Panc1 (cell line): ENCODE data around the gene INTS6. TPM values are rescaled to one million over a fixed set of nuclear protein-coding genes. Genes with fewer than 3 reads are reported as not detected.

Source experiments
- ATAC-seq: fragments of 200-7000 bp; cut with Tn5 transposase; 2 replicates; pipeline ENCODE4 v1.9.1; 2020; ENCODE audit warnings: mild to moderate bottlenecking, moderate library complexity
- BruUV-seq: library from RNA; stranded (reverse); fragments of 400-500 nt; replicated peaks from 2 replicates; lab custom pipeline; 2021; lab: Mats Ljungman, UMichigan
- CTCF ChIA-PET: fragments of 300-600 bp; sonication (Branson Sonifier 250); formaldehyde crosslinking; loops from one replicate; lab custom pipeline; 2022; ENCODE audit warnings: antibody characterized with exemption; lab: Charles Lee
- POLR2A ChIA-PET: fragments of 300-600 bp; sonication (Branson Sonifier 250); formaldehyde crosslinking; loops from one replicate; lab custom pipeline; 2022; ENCODE audit warnings: antibody characterized with exemption; lab: Charles Lee
- DNase-seq: peaks from one replicate; pipeline ENCODE4 v3.0.0-alpha.2; 2010; ENCODE audit warnings: low read depth, low spot score
- H3K27ac ChIP-seq: 2 replicates; pipeline ENCODE4 v1.5.1; 2011; ENCODE audit warnings: mild to moderate bottlenecking, low read length, inconsistent platforms
- H3K27me3 ChIP-seq: fragments of 200-500 bp; sonication (Bioruptor generic); 2 replicates; pipeline ENCODE4 v1.6.0; 2014; ENCODE audit warnings: low read length, inconsistent platforms; ENCODE audit not compliant: control insufficient read depth, insufficient read depth
- H3K36me3 ChIP-seq: fragments of 200-500 bp; sonication (Bioruptor generic); 2 replicates; pipeline ENCODE4 v1.5.1; 2014; ENCODE audit warnings: inconsistent platforms, mild to moderate bottlenecking, low read length, moderate library complexity; ENCODE audit not compliant: control insufficient read depth, insufficient read depth
- H3K4me1 ChIP-seq: 2 replicates; pipeline ENCODE4 v1.5.1; 2011; ENCODE audit warnings: inconsistent platforms, mild to moderate bottlenecking, low read length, moderate library complexity; ENCODE audit not compliant: control insufficient read depth, insufficient read depth
- H3K4me3 ChIP-seq, 2 experiments: 2 replicates each; pipeline ENCODE4 v1.5.1; 2011 to 2012; ENCODE audit warnings: low read depth in 2 of 2, low read length in 2 of 2, mild to moderate bottlenecking in 2 of 2, inconsistent platforms in 1 of 2, moderate library complexity in 1 of 2
- H3K9me3 ChIP-seq: fragments of 200-500 bp; sonication (Bioruptor generic); 2 replicates; pipeline ENCODE4 v1.5.1; 2014; ENCODE audit warnings: low read depth, mild to moderate bottlenecking, inconsistent platforms, low read length, moderate library complexity; ENCODE audit not compliant: control insufficient read depth, insufficient read depth
- CTCF ChIP-seq: fragments of 450-650 bp; IDR thresholded peaks from 2 replicates; pipeline ENCODE4 v1.5.1; 2017; ENCODE audit warnings: mild to moderate bottlenecking
- POLR2AphosphoS5 ChIP-seq: IDR thresholded peaks from 2 replicates; pipeline ENCODE4 v1.6.1; 2012; ENCODE audit warnings: mild to moderate bottlenecking, low read depth, low read length, moderate library complexity
- REST ChIP-seq, 2 experiments: IDR thresholded peaks; 2 replicates each; pipeline ENCODE4 v1.6.1; 2011 to 2012; ENCODE audit warnings: low read depth in 2 of 2, control low read depth in 1 of 2, low read length in 1 of 2, mild to moderate bottlenecking in 1 of 2, moderate library complexity in 1 of 2; ENCODE audit not compliant: insufficient read depth in 1 of 2
- SIN3A ChIP-seq: IDR thresholded peaks from 2 replicates; pipeline ENCODE4 v1.6.1; 2012; ENCODE audit warnings: low read depth, mild to moderate bottlenecking, low read length, moderate library complexity, borderline replicate concordance; ENCODE audit not compliant: insufficient read depth
- TCF7L2 ChIP-seq: IDR thresholded peaks from 2 replicates; pipeline ENCODE4 v1.6.1; 2011; ENCODE audit warnings: mild to moderate bottlenecking, low read depth, low read length, inconsistent platforms
- in situ Hi-C: cut with HindIII; loops from 2 replicates; pipeline ENCODE4 v1.10.0; 2016; ENCODE audit warnings: low sequenced_read_pairs, low pct_unique_long_range_greater_than_20kb
- intact Hi-C: fragments of 100-400 bp; cut with micrococcal nuclease; formaldehyde crosslinking; loops from one replicate; pipeline ENCODE4 v1.10.0; 2022; ENCODE audit not compliant: unreplicated experiment
- total RNA-seq: library from RNA; stranded (reverse); gene quantifications from one replicate; pipeline ENCODE4 v1.2.1, GENCODE V29; 2021; ENCODE audit not compliant: unreplicated experiment

Gene INTS6
- total RNA-seq, 1 experiment from 2014 or later, result 33.2 TPM

GRCh38 chr13:51432576-51432975, 20.3 kb downstream of the INTS6 start:
- Histone ChIP-seq H3K4me3 (no peak overlapping the region), H3K9me3 (no peaks in the 10 kb centered on the region), H3K36me3 (peaks cover 18% of the 10 kb centered on the region; the same call in 1 of the 2 replicates), H3K4me1 (no peaks in the 10 kb centered on the region), H3K27ac (no peak overlapping the region), H3K27me3 (no peaks in the 10 kb centered on the region)
- DNase-seq (no peak), ATAC-seq (no peak)
- CTCF ChIA-PET, result no interaction called here
- no TSS peak for BruUV-seq
- POLR2A ChIA-PET, result interaction anchor here (0.7 kb wide), 1 partner anchor 560 kb away, joined by 3 read pairs; no protein-coding TSS in a partner anchor
- intact Hi-C loops, result no loop called here
- TF ChIP-seq REST (IDR thresholded peaks at IDR 0.05; ENCODE audit: insufficient read depth in 1 of 2, low read depth in 2 of 2, low read length in 1 of 2), result no peak
- TF ChIP-seq SIN3A, result no peak
- TF ChIP-seq TCF7L2, result no peak
- no peak for TF ChIP-seq CTCF
- no peak for TF ChIP-seq POLR2AphosphoS5
- in situ Hi-C loops, result no loop called here

- H3K27me3 ChIP-seq, result no peaks in the 10 kb centered on the region
- no peak for TF ChIP-seq POLR2AphosphoS5
- TF ChIP-seq TCF7L2, result no peak
- TF ChIP-seq CTCF, result no peak
- TF ChIP-seq SIN3A, result no peak
- TF ChIP-seq REST (IDR thresholded peaks at IDR 0.05; ENCODE audit: insufficient read depth in 1 of 2, low read depth in 2 of 2, low read length in 1 of 2), result no peak
- no peak overlapping the region for H3K4me3 ChIP-seq
- ATAC-seq (no peak), DNase-seq (no peak)
- in situ Hi-C loops (no loop called here), intact Hi-C loops (no loop called here)
- BruUV-seq, result no TSS peak
- H3K4me1 ChIP-seq, result no peaks in the 10 kb centered on the region; the same call in 1 of the 2 replicates
- ChIA-PET CTCF (no interaction called here), POLR2A (no interaction called here)
- no peak overlapping the region for H3K27ac ChIP-seq
- peaks cover 12% of the 10 kb centered on the region; the same call in 1 of the 2 replicates for H3K36me3 ChIP-seq
- no peaks in the 10 kb centered on the region for H3K9me3 ChIP-seq
Measured at GRCh38 chr13:51426982-51427381, 25.9 kb downstream of the INTS6 start.
